Left lung (tissue), 10 donors: Measurements from ENCODE around the gene GRB10. TPM values are rescaled to one million over a fixed set of nuclear protein-coding genes. Genes with fewer than 3 reads are reported as not detected.
"Not testable (repeated sequence)": the region's sequence is repeated elsewhere in the genome, so short reads cannot be mapped to it uniquely, and the experiment has no call there.

ENCODE experiments used
- ATAC-seq: fragments of 200-7000 bp; cut with Tn5 transposase; one replicate; pipeline ENCODE4 v1.9.1; 2020; ENCODE audit warnings: moderate library complexity
- DNase-seq, 4 donors: peaks; one replicate each; pipeline ENCODE4 v3.0.0-alpha.2; 2013 to 2020
- H3K27ac ChIP-seq, 2 donors: fragments of 200-600 bp; sonication (generic) in 1 of 2; one replicate each; pipeline versions ENCODE4 v1.5.0 to v1.8.0; 2020 to 2021
- H3K27me3 ChIP-seq, 2 donors: fragments of 200-600 bp; sonication (generic) in 1 of 2; one replicate each; pipeline versions ENCODE4 v1.5.0 to v1.8.0; 2020 to 2021
- H3K36me3 ChIP-seq, 2 donors: fragments of 200-600 bp; sonication (generic) in 1 of 2; one replicate each; pipeline versions ENCODE4 v1.5.0 to v1.8.0; 2020 to 2021
- H3K4me1 ChIP-seq, 2 donors: fragments of 200-600 bp; one replicate each; pipeline ENCODE4 v1.8.0; 2021
- H3K4me3 ChIP-seq, 2 donors: fragments of 200-600 bp; sonication (generic) in 1 of 2; one replicate each; pipeline versions ENCODE4 v1.5.0 to v1.8.0; 2020 to 2021; ENCODE audit warnings: mild to moderate bottlenecking in 1 of 2
- H3K9me3 ChIP-seq, 2 donors: fragments of 200-600 bp; sonication (generic) in 1 of 2; one replicate each; pipeline versions ENCODE4 v1.5.0 to v1.8.0; 2020 to 2021
- intact Hi-C, 2 donors: fragments of 100-400 bp; cut with DNase I; formaldehyde crosslinking; loops; one replicate each; pipeline versions ENCODE4 v1.11.2 to v1.14.2; 2022
- polyA plus RNA-seq, 6 donors: library from polyadenylated mRNA; unstranded; fragments of 120-200 nt; gene quantifications; one replicate each; pipeline ENCODE4 v1.2.1, GENCODE V29; 2013; ENCODE audit not compliant: insufficient read length in 6 of 6
- total RNA-seq, 2 donors: library from RNA; stranded (reverse); fragmentation: NEBNext Ultra II Directional; extraction: Animal tissue kit (Norgen Biotek cat#: 25700); gene quantifications; one replicate each; pipeline ENCODE4 v1.2.1, GENCODE V29; 2021
- TF ChIP-seq, protein P1 (sequence below), 2 donors: fragments of 200-600 bp; sonication (generic) in 1 of 2; IDR thresholded peaks; one replicate each; pipeline versions ENCODE4 v1.5.0 to v1.8.0; 2021; ENCODE audit warnings: antibody characterized with exemption in 2 of 2
- donor health status: DM: no; HTN: yes; CAD: no.
- donor health status: DM: no; HTN: no; CAD: no.

Gene GRB10
- total and polyA plus RNA-seq, 8 donors = 38.8 to 58.3 (median 45.0) TPM

DNA sequence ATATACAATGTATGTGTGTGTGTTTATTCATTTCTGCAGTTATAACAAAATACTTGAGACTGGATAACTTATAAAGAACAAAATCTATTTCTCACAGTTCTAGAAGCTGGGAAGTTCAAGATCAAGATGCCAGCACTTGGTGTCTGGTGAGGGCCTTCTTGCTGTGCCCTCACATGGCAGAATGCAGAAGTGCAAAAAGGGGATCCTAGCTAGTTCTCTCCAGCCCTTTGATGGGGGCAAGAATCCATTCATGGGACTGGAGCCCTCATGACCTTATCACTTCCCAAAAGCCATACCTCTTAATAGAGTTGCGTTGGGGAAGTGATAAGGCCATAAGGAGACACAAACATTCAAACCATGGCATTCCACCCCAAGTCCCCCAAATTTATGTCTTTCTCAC, 8.4 kb downstream of the GRB10 start:
- DNase-seq (no peak), ATAC-seq (no peak)
- Histone ChIP-seq H3K4me1 (peaks cover 0 to under 1% of the 10 kb centered on the region in 2 donors), H3K36me3 (no peaks in the 10 kb centered on the region), H3K27ac (no peak overlapping the region), H3K4me3 (no peak overlapping the region), H3K9me3 (no peaks in the 10 kb centered on the region), H3K27me3 (no peaks in the 10 kb centered on the region)
- intact Hi-C loops = no loop called here
- TF ChIP-seq, protein P1, sequence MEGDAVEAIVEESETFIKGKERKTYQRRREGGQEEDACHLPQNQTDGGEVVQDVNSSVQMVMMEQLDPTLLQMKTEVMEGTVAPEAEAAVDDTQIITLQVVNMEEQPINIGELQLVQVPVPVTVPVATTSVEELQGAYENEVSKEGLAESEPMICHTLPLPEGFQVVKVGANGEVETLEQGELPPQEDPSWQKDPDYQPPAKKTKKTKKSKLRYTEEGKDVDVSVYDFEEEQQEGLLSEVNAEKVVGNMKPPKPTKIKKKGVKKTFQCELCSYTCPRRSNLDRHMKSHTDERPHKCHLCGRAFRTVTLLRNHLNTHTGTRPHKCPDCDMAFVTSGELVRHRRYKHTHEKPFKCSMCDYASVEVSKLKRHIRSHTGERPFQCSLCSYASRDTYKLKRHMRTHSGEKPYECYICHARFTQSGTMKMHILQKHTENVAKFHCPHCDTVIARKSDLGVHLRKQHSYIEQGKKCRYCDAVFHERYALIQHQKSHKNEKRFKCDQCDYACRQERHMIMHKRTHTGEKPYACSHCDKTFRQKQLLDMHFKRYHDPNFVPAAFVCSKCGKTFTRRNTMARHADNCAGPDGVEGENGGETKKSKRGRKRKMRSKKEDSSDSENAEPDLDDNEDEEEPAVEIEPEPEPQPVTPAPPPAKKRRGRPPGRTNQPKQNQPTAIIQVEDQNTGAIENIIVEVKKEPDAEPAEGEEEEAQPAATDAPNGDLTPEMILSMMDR (IDR thresholded peaks at IDR 0.05) = no peak

DNA sequence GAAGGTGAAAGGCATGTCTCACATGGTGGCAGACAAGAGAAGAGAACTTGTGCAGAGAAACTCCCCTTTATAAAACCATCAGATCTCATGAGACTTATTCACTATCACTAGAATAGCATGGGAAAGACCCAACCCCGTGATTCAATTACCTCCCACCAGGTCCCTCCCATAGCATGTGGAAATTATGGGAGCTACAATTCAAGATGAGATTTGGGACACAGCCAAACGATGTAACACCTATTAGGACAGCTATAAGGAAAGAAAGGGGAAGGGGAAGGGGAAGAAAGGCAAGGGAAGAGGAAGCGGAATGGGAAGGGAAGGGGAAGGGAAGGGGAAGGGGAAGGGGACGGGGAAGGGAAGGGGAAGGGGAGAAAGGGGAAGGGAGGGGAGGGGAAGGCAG, 9.6 kb downstream of the GRB10 start:
- H3K9me3 ChIP-seq, ATAC-seq, H3K4me1 ChIP-seq, H3K4me3 ChIP-seq, H3K27ac ChIP-seq, intact Hi-C loops, DNase-seq, H3K27me3 ChIP-seq, H3K36me3 ChIP-seq: not testable (repeated sequence)

DNA sequence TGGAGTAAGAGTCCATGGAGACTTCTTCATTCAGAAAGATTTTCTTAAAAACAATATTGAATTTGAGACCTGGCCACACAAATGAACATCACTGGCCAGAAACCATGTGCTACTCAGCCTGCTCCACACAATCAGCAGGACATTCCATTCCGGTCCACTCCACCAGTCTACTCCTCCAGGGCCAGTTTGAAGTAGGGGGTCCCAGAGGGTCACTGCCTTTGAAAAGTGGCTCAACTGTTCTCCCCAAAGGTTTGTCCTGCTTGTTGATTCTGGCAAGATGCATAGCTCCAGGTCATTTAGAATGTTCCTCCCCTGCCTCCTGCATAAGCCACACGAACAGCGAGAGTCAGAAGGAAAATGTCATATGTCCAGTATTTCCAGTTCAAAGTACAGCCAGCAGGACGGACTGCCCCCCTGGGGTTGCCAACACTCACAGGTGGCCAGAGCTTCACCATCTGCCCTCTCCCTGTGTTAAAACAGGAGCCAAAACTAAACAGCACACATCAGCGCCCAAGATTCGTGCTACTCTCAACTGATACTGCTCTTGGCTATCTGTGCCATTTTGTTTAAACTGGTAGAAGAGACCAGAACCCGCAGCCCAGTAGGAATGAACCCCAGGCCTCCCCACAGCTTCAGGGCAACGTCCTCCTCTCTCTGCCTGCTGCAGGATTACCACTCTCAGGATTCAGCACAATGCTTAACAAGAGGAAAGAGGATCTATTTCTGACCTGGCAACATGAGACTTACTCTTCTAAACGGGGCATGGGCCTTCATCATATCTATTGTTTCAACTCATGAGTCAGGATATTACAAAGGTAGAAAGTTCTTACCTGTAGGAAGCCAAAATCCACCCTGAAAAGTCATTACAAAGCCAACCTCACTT, 11.3 kb downstream of the GRB10 start:
- H3K4me3 ChIP-seq = no peak overlapping the region
- DNase-seq (no peak), ATAC-seq (no peak)
- intact Hi-C loops = no loop called here
- H3K27me3 ChIP-seq = no peaks in the 10 kb centered on the region
- no peak overlapping the region for H3K27ac ChIP-seq
- TF ChIP-seq, protein P1 (IDR thresholded peaks at IDR 0.05) = no peak
- peaks cover 0 to 9% of the 10 kb centered on the region in 2 donors for H3K4me1 ChIP-seq
- H3K36me3 ChIP-seq = peaks cover 0 to 3% of the 10 kb centered on the region in 2 donors
- H3K9me3 ChIP-seq = no peaks in the 10 kb centered on the region

DNA sequence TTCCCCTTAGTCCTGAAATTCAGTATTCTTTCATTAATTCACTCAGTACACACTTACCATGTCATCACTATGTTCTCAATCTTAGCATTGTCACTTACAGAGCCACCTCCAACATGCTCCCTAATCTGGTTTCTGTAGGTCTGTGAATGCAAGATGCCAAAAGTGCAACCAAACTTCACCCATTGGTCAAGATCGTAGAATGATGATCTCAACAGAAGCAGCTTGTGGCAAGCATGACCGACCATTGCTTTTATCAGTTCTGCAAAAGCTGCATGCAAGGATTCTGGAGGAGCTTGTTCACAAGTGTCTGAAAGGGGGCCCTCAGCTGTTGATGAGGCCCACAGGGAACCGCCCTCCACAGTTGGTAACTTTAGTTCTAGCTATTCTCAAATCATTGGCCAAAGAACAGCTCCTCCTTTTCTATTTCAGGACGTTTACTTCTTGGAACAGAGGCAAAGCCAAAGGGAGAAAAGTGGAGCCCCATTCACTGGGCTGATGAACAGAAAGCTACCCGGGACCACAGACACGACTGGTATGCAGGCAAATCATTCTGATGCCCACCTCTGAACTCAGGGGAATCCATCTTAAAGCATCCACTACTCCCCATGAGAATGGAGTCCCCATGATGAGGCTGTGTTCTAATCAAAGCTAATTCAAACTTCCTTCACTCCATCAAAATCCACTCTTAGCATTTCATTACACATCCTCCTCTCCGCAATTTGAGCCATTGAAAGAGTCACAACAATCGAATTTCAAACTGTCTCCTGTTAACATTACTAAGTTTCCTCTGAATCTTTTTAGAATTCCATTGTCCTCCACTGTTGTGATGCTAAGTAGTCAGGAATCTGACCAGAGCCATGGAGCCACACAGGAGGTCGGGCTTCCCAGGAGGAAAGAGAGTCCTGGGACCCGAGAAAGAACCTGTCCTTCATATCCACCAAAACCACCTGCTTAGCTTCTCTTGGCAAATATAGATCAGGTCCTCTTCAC, 13.9 kb downstream of the GRB10 start:
- TF ChIP-seq, protein P1 (IDR thresholded peaks at IDR 0.05) = no peak
- no peaks in the 10 kb centered on the region for H3K27me3 ChIP-seq
- H3K9me3 ChIP-seq = peaks cover 0 to 2% of the 10 kb centered on the region in 2 donors
- intact Hi-C loops = no loop called here
- peaks cover 0 to 3% of the 10 kb centered on the region in 2 donors for H3K36me3 ChIP-seq
- no peak overlapping the region for H3K27ac ChIP-seq
- no peak for ATAC-seq
- no peak overlapping the region for H3K4me3 ChIP-seq
- no peak for DNase-seq
- peaks cover 0 to 9% of the 10 kb centered on the region in 2 donors for H3K4me1 ChIP-seq

DNA sequence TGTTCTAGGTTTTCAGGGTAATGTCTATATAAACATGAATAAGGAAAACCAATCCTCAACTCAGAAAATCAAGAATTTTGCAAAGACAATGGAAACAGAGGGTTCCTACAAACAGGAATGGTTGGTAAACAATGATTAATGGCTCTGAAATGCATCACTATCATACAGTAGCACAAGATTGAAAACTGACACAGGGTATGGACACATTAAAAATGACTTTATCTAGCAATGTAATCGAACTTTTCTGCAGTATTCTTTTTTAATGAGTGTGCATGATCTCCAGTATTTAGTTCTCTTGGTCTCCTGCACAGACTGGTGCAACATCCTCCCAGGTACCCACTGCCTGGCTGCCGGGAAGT, 15.9 kb downstream of the GRB10 start:
- TF ChIP-seq, protein P1 (IDR thresholded peaks at IDR 0.05) = no peak
- Histone ChIP-seq H3K4me1 (peaks cover 0 to 14% of the 10 kb centered on the region in 2 donors), H3K9me3 (peaks cover 0 to 2% of the 10 kb centered on the region in 2 donors), H3K27me3 (no peaks in the 10 kb centered on the region), H3K4me3 (no peak overlapping the region), H3K27ac (no peak overlapping the region), H3K36me3 (peaks cover 0 to 3% of the 10 kb centered on the region in 2 donors)
- DNase-seq (no peak), ATAC-seq (no peak)
- intact Hi-C loops = no loop called here
